ENCODE results near the gene LEMD1.
A peak's percentile ranks its signal among the peaks of the same experiment; 100 is the strongest.
"Not testable (repeated sequence)": the region's sequence is repeated elsewhere in the genome, so short reads cannot be mapped to it uniquely, and the experiment has no call there.

The LEMD1 gene

DNA sequence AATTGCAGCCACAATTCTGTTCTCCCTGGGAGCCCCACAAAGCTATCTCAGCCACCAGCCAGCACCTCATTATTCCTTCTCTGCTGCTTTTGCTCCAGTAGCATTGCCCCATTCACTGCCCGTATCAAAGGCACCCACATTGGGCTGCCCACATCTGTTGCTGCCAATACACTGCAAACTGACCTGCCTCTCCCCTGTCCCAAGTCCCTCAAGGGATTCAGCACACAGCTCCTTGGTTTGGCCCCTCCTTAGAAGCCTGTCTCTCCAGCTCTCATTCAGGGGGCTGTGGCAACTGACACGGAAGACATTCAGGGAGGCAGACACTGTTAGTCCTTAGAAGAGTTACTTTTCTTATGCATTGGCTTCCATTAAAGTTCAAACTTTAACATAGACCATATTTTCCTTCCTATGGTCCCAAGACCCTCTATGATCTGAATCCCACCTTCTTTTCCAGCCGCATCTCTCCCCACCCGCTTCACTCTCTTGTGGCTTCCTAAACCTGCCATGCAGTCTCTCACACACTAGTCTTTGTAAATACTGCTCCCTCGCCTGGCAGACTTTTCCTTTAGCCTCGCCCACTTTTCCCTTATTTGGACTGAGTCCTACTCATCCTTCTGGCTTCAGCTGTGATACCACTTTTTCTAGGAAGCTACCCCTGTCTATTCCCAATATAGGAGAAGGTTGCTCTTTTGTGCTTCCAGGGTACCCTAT lies 45.9 kb downstream of the LEMD1 start:
- no peak for DNase-seq

DNA sequence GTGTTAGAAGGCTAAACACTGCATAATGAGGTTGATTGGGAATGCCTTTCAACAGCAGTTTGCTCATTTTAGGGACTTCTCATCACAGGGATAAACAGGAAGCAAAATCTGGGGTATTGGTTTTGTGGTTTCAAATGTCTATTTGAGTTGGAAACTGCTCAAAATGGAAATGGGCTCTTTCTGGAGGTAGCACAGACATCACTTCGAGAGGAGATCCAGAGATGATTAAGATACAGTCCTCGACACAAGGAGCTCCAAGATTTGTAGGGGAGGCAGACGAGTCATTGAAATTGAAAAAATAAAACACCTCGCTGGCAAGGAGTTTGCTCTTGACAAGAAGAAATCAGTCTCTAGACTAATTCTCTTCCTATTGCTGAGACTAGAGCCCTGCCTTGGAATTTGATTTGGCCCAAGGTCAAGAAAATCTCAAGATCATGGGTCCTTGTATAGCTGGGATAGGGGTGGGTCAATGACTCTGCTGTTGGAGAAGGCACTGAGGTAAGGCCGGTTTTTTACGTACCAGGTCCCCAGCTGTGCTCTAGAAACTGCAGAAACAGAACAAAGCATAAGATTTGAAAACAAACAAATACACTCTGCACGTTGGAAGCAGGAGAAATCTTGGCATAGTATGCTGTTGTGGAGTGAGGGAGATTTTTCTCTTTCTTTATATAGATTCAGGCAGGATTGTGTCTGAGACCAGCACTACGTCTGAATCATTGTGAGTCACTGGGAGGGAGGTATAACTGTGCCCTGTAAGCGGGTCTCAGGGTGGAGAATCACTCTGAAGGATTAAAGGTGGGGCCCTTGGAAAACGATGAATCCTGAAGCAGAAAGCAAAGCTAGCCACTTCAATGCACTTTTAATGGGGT lies 47.4 kb downstream of the LEMD1 start:
- DNase-seq: no peak

DNA sequence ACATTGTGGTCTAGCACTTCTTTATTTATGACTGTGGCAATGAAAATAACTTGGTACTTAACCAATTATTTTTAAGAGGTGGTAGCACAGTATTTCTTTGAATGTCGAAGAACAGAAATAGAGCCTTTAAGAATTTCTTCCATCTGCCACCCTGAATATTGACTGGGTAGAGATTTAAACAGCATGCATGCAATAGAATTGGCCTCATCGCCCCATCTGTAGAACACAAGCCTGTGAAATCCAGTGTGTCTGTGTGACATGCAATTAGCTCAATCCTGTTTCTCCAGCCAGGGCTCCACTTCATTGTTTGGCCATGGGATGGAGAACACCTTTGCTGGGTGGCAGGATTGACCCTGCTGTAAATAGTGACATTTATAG lies 48.1 kb downstream of the LEMD1 start:
- no peak for DNase-seq

DNA sequence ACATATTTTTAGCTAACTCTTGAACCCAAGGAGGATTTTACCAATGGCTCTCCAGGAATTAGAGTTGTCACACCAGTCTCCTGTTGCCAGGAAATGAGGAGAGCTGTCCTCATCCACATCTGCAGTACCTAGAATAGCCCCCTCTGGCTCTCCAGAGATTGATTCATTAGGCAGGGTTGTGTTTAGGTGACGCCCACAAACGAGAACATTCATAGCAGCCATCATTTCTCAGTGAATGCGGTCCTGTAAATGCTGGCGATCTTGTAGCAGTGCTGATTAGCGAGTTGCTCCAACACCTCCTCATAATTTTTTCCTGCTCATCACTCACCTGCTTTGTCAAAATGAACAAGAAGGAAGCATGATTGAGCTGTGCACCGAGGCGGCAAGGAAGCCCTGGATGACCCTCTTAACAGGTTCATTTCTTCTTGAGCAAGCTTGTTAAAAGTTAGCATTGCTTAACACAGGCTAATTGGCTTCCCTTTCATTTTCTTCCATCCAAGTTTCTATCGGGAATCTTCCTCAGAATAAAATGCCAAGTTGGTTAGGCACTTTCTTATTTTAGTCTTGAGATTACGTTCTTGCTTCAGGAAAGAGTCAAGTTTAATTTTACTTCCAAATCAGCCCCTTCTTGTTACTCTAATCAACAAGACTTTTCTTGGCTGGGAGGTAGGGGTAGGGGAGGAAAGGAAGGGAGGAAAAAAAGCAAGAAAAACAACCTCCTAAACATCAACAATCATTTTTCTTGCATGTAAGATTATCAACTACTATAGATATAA lies 48.6 kb downstream of the LEMD1 start:
- DNase-seq: no peak

DNA sequence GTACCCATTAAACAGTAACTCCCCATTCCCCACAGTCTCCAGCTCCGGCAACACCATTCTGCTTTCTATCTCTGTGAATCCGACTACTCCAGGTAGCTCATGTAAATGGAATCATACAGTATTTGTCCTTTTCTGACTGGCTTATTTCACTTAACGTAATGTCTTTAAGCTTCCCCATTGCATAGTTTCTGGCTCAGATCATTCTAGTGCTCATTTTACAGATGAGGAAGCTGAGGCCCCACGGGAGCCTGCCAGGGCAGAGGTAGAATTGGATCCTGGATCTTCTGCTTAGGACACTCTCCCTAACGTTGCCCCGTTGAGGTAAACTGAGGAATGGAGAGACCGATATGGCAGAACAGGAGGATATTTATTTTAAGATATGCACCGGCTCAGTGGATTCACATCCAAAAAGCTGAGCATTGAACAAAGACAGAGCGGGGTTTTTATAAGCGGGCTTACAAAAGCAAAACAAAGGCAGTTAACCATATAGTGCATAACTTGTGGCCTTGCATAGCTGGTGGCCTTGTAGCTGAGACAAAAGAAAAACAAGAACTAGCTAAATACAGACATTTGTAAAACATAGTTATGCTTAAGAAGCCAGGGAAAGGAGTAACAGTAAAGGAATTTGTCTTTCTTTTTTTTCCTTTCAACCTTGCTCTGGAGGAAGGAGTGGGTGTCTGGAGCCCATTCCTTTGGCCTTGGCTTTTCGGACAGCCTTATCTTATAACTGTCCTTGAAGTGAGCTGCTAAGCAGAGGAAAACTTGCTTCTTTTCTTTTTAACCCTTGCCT lies 49.8 kb downstream of the LEMD1 start:
- no peak for DNase-seq

DNA sequence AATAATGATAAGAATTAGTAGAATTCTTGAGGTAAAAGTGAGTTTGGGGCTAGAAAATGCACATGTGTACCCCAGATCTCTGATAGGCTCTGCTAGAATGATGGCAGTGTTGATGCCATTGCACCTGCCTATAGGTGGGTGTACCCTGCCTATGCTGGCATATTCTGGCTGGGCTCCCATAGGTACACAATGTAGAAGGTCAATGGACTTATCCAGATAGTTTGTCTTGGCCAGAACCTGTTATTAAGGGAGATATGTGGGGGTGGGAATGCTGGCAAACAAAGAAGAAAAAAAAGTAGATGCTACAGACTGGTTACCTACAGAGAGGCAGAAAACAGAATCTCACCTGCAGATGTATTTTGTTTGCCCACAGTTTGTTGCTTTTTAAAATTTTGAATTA lies 51.1 kb downstream of the LEMD1 start:
- no peak for DNase-seq

DNA sequence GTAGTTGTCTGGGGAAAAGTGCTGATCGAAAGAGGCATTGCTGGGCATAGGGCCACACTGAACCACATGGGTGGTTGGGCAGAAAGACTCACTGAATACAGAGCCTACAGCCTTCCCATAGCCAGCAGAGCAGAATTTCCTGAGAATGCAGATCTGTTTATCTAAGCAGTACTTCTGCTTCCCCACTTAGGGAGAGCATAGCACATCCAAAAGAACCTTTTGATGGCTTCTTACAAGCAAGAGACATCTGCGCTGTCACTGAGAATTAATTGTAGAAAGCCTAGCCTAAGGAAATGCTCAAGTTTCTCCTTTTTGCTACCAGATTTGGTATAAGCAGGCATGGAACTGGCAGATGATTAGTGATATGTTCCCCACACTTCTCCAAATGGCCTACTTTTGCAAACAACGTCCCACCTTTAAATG lies 52.1 kb downstream of the LEMD1 start:
- DNase-seq: no peak

DNA sequence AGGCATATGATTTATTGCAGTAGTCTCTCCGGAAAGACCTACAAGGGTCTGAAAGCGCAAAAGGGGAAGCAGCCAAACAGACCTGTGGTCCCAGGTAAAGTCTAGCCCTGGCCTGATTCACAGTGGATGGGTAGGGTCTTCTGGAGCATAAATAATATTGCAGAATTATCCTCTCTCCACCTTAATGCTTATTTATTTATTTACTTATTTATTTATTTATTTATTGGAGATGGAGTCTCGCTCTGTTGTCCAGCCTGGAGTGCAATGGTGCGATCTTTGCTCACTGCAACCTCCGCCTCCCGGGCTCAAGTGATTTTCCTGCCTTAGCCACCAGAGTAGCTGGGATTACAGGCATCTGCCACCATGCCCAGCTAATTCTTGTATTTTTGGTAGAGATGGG lies 53.4 kb downstream of the LEMD1 start:
- DNase-seq: no peak

DNA sequence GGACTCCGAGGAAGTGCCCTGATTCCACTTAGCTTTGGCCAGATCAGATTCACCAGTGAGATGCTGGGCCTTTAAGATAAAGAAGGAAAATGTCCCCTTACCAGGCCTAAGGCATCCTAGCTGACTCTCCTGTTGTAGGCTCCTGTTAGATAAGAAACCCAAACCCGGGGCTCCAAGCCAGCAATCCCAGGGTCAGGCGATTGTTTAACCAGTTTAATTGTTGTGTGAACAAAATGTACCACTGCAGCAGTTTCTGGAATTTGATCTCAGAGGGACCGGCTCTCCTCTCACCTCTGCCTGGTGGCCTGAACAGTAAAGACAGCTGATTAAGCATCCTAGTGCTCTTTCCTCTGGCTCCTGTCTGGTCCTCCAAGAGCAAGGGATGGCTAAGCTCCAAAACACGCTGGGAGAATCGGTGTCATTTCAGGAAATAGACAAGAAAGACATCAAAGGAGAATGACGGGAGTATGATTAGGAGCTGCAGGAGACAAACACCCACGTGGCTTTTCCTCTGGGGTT lies 55.9 kb downstream of the LEMD1 start:
- DNase-seq: no peak

DNA sequence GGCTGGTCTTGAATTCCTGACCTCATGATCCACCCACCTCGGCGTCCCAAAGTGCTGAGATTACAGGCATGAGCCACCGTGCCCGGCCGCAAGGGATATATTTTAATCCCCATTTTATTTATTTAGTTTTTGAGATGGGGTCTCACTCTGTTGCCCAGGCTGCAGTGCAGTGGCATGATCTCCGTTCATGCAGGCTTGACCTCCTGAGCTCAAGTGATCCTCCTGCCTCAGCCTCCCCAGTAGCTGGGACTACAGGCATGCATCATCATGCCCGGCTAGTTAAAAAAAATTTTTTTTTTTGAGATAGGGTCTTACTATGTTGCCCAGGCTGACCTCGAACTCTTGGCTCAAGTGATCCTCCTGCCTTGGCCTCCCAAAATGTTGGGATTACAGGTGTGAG lies 56.8 kb downstream of the LEMD1 start:
- not testable (repeated sequence) for DNase-seq

DNA sequence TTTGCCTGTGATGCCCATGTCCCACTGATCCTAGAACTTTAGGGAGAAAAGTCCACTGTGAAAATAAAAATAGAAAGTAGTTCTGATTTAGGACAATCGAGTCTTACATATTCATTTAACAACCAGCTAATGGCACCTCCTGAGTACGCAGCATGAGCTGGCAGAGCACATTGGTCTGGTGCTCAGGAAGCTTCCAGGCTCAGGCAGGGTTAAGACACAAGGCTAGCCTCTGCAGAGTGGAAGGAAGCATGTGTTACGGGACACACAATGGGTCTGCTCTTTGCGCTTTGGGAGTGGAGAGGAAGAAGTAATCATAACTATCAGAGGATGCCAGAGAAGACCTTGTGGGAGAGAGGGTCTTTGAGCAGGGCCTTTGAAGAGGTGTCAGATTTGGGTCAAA lies 61.0 kb downstream of the LEMD1 start:
- DNase-seq: no peak

DNA sequence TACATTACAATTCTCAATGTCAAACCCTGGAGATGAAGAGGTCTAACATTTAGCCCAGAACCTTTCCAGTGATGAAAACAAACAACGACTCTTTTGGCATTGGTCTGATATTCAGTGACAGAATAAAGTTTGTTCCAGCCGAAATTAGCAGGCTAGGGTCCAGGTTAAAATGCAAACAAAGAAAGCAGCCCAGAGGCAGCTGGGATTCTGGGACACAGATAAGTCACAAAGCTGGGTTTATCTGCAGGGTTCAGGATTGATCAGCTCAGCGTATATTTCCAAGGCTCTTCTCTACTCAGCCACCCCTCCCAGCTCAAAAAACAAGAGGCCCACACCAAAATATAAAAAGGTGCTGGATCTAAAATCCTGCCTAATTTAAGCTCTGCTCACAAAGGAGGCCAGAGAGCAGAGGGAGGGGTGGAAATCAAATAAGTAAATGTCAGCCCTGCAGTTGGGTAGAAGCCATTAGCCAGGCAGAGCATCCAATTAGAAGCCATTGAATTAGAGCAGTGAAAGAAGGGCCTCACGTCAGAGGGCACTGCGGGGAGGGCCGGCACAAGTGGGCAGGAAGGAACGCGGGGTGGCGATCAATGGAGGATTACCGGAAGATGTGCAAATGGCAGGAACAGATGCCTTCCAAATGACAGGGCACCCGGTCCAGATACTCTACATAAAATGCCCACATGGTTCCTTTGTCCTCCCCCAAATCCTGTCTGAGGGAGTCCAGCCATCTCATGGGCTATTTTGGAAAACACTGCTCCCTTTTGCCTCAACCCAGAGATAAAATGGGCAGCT lies 61.9 kb downstream of the LEMD1 start:
- no peak for DNase-seq

DNA sequence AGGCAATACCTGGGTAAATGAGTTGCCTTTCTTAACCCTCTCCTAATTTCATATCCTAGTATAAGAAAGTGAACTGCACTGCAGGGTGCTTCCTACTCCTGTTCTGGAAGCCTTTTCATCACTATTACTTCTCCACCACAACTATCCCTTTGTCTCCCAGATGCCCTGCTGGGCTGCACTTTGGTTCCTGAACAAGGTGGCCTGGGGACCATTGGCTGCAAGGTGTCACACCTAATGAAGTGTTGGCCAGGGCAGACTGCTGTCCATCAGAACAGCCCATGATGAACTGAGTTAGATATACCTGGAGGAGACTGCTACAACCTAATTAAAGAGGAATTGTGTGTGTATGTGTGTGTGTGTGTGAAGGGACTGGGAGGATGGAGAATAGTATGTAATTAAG lies 63.3 kb downstream of the LEMD1 start:
- no peak for DNase-seq

DNA sequence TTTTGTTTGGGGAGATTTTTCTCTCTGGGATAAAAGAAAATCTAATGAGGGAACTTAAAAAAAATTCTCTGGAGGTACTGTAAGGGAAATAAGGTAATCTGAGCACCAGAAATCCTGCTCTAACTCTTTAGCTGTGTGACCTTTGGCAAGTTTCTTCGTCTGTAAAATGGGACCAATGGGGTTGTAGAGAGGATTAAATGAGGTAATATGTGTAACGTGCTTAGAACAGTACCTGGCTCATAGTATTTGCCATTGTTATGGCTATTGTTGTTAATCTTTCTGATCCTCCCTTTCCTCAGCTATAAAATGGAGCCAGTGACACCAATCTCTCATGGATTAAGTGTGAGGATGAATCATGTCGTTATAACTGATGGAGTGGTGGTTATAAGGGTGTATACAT lies 64.3 kb downstream of the LEMD1 start:
- DNase-seq: no peak

DNA sequence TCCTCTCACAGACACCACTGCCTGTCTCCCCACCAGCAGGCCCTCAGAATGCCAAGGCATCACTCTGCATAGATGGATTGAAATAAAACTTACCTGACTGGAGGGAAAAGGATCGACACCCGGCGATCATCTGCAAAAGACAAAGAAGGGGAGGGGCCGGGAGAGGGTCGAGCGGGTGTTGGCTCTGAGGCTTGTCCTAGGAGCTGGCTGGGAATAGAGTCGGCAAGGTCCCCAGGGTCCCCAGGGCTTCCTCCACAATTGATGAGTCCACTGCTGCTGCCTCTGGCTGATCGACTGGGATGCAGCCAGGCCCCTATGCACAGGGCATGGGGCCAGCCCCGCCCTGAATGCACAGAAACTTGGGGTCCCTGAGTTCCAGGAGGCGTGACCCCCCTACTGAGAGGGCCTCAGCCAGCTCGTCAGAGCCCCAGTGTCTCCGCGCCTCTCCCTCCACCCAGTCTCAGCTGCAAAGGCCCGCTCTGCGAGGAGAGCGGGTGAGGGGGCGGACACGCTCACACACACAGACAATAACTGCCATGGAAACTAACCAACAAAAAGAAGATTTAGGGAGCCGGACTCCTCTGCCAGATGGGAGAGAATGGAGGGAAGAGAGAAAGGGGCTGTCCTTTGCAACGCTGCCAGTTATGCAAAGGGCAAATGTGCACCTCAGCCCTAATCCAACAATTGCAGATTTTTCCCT lies 65.3 kb downstream of the LEMD1 start, which contains the start of gene KLHDC8A:
KLHDC8A (minus strand) TSS at position 483 of the 700 bp plus-strand sequence. CDS start 13,318 bp downstream, outside the sequence.
- DNase-seq: no peak

DNA sequence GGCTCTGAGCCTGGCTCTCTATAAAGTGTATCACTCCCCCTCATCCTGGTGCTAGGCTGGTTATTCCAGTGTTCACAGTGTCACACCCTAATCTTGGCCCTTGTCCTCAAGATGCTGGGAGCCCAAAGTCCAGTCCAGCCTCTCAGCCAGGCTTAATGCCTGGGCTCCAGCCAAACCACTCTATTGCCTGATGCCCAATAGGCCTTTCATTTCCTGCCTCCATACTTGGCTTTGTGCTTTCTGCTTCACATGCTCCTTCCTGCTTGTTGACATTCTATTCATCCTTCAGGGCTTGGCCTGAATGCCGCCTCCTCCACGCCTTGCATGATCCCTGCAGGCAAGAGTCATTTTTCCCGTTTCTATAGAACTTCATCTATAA lies 66.8 kb downstream of the LEMD1 start:
- DNase-seq: no peak

DNA sequence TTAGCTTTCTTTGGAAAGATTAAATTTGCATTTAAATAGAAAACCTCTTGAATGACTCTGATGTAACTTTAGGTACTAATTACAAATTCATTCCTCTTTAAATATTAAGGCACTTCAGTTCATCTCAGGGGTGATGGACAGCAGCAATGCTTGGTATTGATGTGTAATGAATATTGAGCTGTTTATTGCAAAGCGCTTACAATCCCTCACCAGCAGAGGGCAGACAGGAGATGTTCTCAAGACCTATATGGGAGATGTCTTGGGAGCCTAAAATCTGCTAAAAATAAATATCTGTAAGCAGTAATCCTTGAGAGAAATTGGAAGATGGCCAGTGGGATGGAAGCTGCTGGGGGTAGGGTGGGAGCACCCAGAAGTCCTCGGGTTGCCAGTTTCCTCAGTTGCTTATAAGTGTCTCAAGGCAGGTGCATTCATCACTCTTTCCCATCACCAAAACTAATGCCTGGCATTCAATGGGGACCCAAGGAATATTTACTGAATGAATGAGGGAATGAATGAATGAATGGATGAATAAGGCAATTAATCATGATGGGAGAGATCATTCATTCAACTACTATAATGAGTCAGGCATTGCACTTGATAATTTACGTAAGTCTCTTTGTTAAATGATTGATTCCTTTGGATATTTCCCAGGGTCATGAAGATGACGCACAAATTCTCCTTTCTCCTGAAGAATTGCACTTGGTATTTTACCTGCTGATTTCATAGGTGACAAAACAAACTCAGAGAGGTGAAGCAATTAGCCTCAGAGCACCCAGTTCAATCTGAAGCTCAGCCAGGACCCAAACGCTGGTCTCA lies 67.4 kb downstream of the LEMD1 start:
- DNase-seq: peak; percentile 66 to 67

DNA sequence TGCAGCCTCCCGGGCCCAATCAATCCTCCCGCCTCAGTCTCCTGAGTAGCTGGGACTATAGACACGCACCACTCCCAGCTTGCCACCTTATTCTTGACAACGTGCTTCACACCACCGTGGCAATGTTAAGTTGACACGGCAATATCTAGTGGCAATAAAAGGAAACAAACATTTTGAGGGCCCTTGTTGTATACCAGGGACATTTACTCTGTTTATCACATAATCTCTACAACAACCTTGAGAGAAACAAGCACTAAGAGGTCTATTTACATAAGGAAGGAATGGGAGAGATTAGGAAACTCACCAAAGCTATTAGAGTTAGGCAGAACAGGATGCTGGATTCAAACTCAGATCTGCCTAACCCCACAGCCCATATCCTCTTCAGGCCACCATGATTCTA lies 68.2 kb downstream of the LEMD1 start:
- no peak for DNase-seq

DNA sequence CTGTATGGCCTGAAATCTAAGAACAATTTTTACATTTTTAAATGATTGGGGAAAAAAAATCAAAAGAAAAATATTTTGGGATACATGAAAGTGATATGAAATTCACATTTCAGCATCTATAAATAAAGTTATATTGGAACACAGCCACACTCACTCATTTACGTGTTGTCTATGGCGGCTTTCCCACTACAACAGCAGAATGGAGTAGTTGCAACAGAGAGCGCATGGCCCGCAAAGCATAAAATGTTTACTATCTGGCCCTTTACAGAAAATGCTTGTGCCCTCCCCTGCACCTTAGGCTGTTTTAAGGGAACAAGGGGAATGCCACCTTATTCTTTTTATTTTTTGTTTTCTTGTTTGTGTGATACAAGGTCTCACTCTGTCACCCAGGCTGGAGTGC lies 68.7 kb downstream of the LEMD1 start:
- DNase-seq: no peak

Data from CD4-positive, alpha-beta T cell treated with Interleukin-4 for 1 hour (primary cell).